AG08395 (cell line): ENCODE data around the gene PRR22.
A peak's percentile ranks its signal among the peaks of the same experiment; 100 is the strongest.
"Not testable (repeated sequence)": the region's sequence is repeated elsewhere in the genome, so short reads cannot be mapped to it uniquely, and the experiment has no call there.

Experiments
- DNase-seq: peaks from one replicate; pipeline ENCODE4 v3.0.0; 2012; ENCODE audit warnings: mixed read lengths, low spot score

Gene PRR22

DNA sequence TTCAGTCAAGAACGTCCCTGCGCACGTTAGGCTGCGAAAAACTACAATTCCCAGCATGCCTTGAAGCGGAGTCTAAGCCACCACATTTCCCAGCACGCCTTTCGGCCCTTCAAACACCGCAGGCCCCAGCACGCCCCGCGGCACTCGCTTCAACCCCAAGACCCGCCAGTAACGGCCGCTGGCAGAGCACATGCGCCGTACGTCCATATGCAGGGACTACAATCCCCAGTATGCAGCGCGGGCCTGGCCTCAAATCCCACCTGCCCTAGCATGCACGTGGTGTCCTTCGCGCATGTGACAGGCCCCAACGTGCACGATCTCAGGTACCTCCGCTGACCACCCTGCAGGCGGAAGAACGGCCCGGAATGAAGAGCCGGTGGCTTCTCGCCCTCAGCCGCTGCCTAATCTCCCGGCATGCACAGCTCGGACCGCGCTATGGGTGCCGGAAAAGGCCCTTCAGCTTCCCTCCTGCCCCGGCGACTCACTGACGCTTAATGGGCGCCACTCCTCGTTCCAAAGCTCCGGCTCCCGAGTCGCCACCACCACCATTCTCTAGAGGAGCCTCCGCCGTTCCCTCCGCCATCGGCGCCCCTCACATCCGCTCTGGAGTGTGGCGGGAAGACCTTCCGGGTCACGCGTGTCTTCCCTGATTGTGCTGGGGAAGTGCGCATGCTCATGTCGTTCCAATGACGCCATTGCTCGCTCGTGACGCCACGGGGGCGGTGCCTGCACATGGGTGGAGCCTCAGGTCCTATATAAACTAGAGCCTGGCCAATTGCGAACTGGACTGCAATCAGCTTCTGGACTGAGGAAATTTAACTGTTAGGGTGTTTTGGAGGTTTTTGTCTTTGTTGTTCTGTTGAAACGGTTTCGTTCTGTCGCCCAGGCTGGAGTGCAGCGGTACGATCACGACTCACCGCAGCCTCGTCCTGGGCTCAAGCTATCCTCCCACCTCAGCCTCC, 6.3 kb upstream of the PRR22 start, which contains the start of gene DUS3L:
TSS of gene DUS3L (minus strand) at position 605 of the 962 bp plus-strand sequence. CDS start at position 583, 22 bp downstream.
- DNase-seq, result peak; percentile 99

DNA sequence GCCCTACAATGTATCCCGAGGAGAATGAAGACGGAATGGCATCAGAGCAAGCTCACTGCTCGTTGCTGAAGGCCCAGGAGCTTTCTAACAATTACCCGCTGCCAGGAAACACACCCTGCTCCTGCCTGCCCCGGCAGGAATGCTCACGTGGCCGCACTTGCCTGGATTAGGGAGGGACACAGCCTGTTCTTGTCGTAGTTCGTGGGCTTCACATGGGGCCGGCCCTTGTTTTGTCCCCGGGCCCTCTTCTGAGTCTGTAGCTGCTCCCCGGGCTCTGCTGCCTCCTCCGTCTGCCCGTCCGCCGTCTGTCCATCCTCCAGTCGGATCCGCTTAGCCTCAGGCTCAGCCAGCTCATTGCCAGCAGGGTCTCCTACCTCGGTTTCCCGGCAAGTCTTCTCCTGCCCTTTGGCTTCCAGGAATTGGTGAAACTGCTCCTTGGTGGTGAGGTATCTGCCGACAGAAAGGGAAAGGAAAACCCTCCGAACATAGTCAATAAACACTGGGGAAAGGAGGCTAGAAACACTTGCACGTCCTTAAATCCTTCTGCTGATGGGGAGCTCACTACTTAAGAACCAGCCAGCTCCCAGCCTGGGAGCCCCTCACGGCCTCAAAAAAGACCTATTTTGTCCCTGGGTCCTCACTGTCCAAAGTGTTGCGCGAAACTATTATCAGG, 5.5 kb upstream of the PRR22 start:
- no peak for DNase-seq

DNA sequence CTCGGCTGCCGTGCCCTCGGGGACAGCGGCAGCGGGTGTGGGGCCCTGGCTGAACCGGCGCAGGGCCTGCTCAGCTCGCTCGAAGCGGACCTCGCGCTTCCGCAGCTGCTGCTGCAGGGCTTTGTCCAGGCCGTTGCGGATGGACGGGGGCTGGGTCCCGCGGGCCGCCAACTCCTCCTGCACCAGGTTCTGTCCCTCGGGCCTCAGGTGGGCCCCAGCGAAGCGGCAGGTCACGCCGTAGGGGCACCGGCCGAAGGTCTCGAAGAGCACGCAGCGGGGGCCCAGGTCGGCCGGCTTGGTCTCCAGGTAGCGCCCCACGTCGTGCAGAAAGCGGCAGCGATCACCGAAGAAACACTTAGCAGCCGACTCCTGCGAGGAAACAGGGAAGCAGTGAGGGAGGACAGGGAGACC, 4.8 kb upstream of the PRR22 start:
- DNase-seq, result no peak

DNA sequence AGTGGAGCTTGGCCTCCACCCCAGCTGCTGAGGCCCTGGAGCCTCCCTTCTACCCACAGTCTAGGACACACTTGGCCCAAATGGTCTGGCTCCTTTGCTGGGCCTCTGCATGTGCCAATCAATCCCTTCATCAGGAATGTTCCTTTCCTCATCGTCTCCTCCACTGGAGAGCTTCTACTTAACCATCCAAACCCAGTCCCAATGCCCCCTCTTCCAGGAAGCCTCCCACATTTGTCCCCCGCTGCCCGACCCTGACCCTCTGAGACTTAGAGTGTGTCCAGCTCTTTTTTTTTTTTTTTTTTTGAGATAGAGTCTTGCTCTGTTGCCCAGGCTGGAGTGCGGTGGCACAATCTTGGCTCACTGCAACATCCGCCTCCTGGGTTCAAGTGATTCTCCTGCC, 3.9 kb upstream of the PRR22 start:
- DNase-seq, result no peak

DNA sequence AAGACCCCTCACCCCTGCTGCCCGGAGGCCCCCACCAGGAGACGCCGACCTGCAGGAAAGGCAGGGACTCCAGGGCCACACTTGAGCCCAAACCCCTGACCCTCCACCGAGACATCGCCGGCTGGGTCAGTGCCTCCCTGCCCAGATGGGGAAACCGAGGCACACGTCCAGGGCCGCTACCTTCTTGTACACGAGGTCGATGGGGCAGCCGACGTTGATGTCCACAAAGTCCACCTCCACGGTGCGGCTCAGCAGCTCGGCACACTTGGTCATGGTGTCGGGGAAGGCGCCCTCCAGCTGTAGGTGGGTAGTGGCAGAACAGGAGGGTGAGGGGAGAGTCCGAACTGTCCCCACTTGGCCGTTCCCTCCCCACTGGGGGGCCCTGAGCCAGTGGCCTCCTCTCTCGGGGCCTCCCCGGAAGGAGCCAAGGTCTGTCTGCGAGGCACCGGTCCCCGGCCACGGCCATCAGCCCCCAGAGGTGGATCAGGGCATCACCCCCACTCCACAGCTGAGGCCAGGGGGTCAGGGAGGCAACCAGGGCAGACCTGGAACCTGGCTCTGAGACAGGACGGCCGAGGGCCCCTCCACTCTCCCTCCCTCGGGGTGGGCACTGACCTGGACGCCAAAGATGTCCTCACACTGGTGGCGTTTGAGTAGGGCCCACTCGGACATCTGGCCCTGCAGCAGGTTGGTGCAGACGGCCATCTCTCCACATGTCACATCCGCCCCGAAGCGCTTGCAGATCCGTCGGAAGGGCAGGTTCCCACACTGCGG, 3.0 kb upstream of the PRR22 start:
- DNase-seq, result no peak

DNA sequence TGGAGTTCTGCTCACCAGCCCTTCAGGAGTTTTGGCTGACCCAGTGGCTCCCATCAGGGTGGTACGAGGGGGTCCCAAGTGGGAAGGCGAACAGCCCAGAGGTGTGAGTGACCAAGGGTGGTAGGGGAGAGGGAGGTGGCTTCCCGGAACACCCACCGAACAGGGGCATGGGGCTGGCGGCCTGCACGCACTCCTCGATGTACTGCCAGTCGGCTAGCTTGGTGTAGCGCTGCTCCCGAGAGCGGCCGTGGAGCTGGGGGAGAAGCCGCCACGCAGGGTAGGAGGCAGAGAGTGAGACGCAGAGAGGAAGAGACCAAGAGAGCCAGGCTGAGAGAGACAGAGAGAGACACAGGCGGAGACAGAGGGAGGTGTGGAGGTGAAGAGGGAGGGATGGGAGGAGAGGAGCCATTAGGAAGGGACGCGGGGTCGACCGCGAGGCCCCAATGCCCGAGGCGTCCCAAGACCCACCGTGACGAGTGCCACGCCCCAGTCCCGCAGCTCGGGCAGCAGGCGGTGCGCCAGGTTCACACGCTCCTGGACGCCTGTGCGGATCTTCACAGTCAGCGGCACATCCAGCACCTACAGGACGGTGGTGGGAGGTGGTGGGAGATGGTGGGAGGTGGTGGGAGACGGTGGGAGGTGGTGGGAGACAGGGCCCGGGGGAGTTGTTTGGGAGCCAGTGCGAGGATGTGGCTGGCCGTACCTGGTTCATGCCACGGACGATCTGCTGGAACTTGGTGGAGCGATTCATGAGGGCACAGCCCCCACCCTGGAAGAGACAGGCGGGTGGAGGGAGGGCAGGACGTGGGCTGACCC, 2.3 kb upstream of the PRR22 start:
- no peak for DNase-seq

DNA sequence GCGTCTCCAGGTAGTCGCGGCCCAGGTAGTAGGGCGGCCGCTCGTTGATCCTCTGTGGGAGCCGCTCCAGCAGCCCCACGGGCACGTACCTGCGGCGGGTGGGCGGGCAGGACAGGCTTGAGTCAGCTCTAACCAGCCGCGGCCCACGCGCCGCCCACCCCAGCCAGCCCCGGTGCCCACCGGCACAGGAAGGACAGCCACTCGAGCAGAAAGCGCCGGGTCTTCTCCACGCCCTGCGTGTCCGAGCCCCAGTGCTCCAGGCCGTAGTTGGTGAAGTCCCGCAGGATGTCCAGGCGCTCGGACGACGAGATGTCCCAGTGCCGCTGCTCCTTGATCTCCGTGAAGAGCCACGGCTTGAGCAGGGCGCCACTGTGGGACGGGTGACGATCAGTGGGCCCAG, 877 bp upstream of the PRR22 start:
- no peak for DNase-seq

DNA sequence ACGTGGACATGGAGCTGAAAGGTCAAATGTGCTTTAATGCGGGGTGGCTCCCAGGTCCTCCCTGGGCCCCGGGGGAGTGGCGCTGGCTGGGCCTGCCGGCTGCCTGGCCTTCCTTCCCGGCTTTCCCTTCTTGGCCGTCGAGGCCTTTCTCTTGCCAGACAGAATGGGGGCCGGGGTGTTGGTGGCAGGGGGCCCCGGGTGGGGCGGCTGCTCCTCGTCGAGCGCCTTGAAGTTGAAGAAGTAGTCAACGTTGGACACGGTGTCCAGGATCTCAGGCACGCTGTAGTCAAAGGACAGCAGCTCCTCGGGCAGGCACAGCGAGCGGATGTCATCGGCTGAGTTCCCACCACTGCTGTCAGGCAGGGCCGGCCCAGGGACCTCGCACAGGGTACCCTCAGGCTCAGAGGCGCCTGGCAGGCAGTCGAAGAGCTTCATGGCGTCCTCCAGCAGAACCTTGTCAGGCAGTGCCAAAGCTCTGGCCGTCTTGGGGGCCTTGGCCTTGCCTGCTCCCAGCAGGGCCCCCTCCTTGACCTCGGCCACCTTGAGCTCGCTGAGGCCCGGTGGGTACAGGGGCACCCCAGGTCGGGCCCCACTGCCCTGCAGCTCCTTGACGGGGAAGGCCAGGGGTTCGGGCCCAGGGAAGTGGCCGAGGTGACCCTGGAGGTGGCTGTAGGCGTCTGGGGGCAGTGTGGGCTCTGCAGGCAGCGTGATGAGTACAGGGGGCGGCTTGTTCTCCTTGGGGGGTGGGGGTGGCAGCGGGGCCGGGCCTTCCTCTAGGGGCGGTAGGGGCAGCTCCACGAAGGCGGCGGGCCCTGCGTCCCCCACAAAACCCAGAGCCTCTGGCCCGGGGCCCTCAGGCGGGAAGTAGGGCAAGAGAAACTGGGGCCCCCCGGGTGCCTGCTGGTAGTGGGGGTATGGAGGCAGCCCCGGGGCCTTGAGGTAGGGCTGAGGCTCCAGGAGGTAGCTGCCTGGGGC, 1.3 kb downstream of the PRR22 start:
- no peak for DNase-seq

DNA sequence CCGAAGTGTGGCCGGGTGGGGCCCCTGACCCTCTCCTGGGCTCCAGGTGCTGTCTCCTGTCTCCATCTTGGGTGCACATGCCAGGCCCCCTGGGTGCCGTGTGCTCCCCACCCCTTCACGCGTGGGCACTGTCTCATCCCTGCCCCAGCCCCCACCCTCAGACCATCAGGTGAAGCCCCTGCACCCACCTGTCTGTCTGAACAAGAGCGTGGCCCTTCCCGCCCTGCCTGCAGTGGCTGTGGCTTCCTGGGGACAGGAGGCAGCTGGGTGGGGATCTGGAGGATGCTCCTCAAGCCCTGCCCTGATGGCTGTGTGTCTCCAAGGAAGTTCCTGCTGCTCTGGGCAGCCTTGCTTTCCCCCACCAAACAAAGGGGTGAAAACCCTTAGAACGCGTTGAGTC, 2.2 kb downstream of the PRR22 start:
- no peak for DNase-seq

DNA sequence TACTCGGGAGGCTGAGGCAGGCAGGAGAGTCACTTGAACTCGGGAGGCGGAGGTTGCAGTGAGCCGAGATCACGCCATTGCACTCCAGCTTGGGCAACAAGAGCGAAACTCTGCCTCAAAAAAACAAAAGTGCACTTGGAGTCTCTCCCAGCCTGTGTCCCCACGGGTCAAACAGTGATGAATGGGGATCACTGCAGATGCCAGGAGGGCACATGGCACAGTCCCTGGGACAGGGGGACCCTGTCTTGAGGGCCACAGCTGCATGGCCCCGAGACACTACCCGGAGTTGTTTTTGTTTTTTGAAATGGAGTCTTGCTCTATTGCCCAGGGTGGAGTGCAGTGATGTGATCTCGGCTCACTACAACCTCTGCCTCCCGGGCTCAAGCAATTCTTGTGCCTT, 3.6 kb downstream of the PRR22 start:
- DNase-seq, result not testable (repeated sequence)

DNA sequence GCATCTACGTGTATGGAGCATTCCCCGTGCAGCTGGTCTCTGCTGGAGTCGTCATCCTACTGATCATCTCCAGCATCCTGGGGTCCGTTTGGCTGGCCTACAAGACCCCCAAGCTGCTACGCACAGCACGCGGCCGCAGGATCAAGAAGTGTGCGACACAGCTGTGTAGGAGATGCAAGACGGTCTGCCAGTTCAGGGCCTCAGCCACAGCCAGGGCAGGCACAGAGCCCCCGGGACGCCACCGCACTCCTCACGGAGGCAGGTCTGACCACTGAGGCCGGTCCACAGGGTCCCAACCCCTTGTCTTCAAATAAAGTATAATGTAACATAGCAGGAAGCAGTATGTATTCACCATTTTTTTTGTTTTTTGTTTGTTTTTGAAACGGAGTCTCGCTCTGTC, 6.1 kb downstream of the PRR22 start:
- no peak for DNase-seq

DNA sequence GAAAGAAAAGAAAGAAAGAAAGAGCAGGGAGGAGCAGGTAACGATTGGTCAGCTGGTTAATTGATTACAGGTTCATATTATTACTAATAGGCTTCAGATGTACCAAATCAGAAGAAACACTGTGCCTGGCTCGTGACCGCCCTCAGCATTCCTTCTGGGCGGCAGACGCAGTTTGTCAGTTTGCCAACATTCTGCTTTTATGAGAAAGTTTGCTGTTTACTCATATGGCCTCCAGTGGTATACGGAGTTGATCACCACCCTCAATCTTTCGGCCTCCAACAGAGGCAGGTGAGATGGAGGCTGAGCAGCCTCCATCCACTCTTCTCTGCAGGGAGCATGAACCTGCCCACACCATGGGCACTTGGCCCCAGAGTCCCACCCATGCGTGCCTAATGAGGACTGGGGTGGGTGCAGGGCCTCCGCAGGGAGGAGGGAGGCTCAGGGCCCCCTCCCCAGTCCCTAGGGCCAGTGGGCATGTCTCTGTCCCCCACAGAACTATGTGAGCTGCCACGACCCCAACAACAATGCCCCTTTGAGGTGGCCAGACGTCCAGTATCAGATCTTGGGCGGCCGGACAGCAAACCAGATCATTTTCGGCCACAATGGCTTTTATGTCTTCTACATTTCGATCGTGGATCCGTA, 8.8 kb downstream of the PRR22 start:
- DNase-seq, result peak; percentile 47

DNA sequence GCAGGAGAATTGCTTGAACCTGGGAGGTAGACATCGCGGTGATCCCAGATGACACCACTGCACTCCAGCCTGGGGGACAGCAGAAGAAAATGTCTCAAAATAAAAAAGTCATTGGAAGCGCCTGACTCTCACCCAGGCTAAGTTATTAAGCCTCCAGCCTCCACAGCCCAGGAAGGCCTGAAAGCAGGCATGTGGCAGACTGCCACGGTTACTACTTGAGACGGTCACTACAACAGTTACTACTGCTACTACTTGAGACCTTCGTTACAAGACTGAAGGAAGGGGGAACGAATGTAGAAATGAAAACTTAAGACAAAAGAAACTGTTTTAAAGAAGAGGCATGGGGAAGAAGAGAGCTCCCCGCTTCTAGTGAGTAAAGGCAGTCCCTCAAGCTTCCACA, 9.6 kb downstream of the PRR22 start:
- peak; percentile 13 for DNase-seq

DNA sequence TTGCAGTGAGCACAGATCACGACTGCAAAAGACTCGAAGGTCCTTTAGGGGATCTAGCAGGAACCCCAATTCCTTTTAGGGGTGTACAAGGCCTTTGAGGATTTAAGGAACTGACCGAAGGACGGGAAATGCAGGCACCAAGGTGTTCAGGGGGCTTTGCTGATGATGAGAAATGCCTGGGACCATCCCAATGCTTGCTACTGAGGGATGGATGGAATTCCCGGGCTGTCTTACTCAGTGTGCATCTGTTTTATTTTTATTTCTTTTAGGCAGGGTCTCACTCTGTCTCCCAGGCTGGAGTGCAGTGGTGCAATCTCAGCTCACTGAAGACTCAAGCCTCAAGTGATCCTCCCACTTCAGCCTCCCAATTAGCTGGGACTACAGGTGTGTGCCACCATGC, 11.3 kb downstream of the PRR22 start:
- no peak for DNase-seq

DNA sequence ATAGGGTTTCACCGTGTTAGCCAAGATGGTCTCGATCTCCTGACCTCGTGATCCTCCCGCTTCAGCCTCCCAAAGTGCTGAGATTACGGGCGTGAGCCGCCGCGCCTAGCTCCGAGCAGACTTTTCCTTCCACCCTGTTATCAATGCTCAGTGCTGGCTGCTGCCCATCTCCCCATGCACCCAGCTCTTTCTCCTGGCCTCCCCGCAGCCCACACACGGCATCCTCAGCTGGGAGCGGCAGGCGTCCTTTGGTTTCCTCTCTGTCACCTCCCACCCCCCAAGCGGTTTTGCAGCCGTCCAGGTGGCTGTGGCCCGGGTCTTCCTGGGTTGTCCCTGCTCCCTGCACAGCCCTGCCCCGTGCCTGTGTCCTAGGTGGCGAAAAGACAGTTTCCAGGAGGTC, 12.1 kb downstream of the PRR22 start:
- no peak for DNase-seq

DNA sequence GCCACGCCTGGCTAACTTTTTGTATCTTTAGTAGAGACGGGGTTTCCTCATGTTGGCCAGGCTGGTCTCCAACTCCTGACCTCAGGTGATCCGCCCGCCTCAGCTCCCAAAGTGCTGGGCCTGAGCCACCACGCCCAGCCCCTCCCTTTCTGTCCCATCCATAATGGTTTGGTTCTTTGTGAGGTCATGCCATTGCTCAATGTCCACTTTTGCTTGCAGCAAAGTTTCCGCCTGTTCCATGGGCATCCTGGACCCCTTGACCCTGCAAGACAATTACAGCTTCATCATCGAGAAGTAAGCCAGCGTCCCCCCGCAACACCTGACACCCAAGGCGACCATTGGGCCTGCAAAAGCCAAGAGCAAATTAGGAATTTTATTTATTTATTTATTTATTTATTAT, 16.6 kb downstream of the PRR22 start:
- DNase-seq, result no peak

DNA sequence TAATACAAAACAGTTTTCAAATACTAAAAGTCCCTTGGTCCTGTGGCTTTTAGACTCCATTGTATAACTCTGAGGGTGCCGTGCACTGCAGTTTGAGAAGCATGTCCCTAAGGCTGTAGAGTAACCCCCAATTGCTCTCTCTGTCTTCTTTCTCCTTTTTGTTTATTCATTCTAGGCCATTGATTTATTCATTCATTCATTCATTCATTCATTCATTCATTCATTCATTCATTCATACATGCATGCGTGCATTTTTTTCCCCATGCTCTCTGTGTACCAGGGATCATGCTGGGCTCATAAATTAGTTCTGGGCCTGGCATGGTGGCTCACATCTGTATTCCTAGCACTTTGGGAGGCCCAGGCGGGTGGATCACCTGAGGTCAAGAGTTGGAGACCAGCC, 19.3 kb downstream of the PRR22 start:
- no peak for DNase-seq

DNA sequence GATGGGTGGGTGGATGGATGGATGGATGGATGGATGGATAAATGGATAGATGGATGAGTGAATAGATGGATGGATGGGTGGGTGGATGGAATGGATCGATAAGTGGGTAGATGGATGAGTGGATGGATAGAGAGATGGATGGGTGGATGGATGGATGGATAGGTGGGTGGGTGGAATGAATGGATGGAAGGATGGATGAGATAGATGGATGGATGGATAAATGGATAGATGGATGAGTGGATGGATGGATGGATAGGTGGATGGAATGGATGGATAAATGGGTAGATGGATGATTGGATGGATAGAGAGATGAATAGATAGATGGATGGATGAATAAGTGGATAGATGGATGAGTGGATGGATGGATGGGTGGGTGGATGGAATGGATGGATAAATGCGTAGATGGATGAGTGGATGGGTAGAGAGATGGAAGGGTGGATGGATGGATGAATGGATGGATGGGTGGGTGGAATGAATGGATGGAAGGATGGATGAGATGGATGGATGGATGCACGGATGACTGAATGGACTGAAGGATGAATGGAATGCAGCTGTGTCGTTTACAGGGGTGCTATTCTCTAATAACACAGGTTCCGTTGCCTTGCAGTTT, 21.8 kb downstream of the PRR22 start:
- no peak for DNase-seq

DNA sequence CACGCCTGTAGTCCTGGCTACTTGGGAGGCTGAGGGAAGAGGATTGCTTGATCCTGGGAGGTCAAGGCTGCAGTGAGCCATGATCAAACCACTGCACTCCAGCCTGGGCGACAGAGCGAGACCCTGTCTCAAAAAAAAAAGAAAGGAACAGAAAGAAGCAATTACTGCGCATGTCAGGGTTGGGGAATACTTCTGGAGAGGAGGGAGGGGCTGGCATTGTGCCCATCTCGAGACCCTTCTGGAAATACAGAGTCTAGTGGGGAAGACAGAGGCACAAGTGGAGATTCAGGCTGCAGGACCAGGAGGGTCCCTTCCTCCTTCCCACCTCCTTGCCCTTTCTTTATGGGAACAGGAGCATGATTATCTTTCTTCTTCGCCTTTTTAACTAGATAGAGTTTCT, 30.8 kb downstream of the PRR22 start:
- DNase-seq, result no peak

DNA sequence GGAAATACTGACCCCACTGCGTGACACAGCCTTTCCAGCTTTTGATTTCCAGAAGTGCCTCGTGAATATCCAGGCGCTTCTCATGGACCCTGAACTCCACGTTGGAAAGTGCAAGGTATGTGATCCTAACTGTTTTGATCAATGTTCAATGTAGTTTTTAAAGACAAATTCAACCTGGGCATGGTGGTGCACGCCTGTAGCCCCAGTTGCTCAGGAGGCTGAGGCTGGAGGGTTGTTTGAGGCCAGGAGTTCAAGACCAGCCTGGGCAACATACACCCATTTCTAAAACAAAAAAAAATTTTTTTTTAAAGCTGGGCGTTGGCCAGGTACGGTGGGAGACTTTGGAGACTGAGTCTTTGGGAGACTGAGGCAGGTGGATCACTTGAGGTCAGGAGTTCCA, 32.8 kb downstream of the PRR22 start:
- no peak for DNase-seq
